Hepatocyte (in vitro differentiated cells): ENCODE data around the gene CLDN8. TPM values are rescaled to one million over a fixed set of nuclear protein-coding genes. Genes with fewer than 3 reads are reported as not detected.

Experiments
- DNase-seq: peaks from one replicate; pipeline ENCODE4 v3.0.0-alpha.2; 2016; ENCODE audit warnings: low spot score
- H2AFZ ChIP-seq: fragments of 200-600 bp; sonication (generic); 2 replicates; pipeline ENCODE4 v1.6.0; 2016; ENCODE audit warnings: antibody characterized with exemption, mild to moderate bottlenecking
- H3K27ac ChIP-seq: fragments of 200-600 bp; sonication (generic); 2 replicates; pipeline ENCODE4 v1.5.1; 2016; ENCODE audit warnings: mild to moderate bottlenecking
- H3K27me3 ChIP-seq: fragments of 200-600 bp; sonication (generic); 2 replicates; pipeline ENCODE4 v1.6.1; 2016
- H3K36me3 ChIP-seq: fragments of 200-600 bp; sonication (generic); replicated peaks from 2 replicates; pipeline ENCODE4 v1.5.1; 2016; ENCODE audit warnings: low read depth; ENCODE audit not compliant: insufficient read depth
- H3K4me1 ChIP-seq: fragments of 200-600 bp; sonication (generic); 2 replicates; pipeline ENCODE4 v1.5.1; 2016; ENCODE audit warnings: mild to moderate bottlenecking, moderate library complexity; ENCODE audit not compliant: insufficient read depth
- H3K4me2 ChIP-seq: fragments of 200-600 bp; sonication (generic); 2 replicates; pipeline ENCODE4 v1.6.0; 2016
- H3K4me3 ChIP-seq: fragments of 200-600 bp; sonication (generic); 2 replicates; pipeline ENCODE4 v1.5.1; 2016; ENCODE audit warnings: mild to moderate bottlenecking
- H3K79me2 ChIP-seq: fragments of 200-600 bp; sonication (generic); 2 replicates; pipeline ENCODE4 v1.6.0; 2017; ENCODE audit warnings: mild to moderate bottlenecking
- H3K9me2 ChIP-seq: fragments of 200-600 bp; sonication (generic); replicated peaks from 2 replicates; pipeline ENCODE4 v1.6.0; 2017; ENCODE audit warnings: mild to moderate bottlenecking; ENCODE audit not compliant: insufficient read depth
- H3K9me3 ChIP-seq: fragments of 200-600 bp; sonication (generic); 2 replicates; pipeline ENCODE4 v1.5.1; 2016; ENCODE audit warnings: low read depth, mild to moderate bottlenecking
- H4K20me1 ChIP-seq: fragments of 200-600 bp; sonication (generic); 2 replicates; pipeline ENCODE4 v1.6.0; 2016; ENCODE audit warnings: mild to moderate bottlenecking; ENCODE audit not compliant: insufficient read depth, poor library complexity, severe bottlenecking
- CTCF ChIP-seq: fragments of 200-600 bp; sonication (generic); IDR thresholded peaks from 2 replicates; pipeline ENCODE4 v1.5.1; 2016; ENCODE audit warnings: antibody characterized with exemption, mild to moderate bottlenecking; ENCODE audit not compliant: poor library complexity
- EZH2 ChIP-seq: fragments of 200-600 bp; sonication (generic); IDR thresholded peaks from 2 replicates; pipeline ENCODE4 v1.6.1; 2016; ENCODE audit warnings: antibody characterized with exemption, mild to moderate bottlenecking, borderline replicate concordance
- EZH2phosphoT487 ChIP-seq: fragments of 200-600 bp; sonication (generic); IDR thresholded peaks from one replicate; pipeline ENCODE4 v1.6.1; 2018; ENCODE audit warnings: antibody characterized with exemption, mild to moderate bottlenecking, low read depth, moderate library complexity; ENCODE audit not compliant: unreplicated experiment, severe bottlenecking
- WGBS: methylation state at CpG from one replicate; pipeline ENCODE4 v1.1.6; 2016; ENCODE audit warnings: low lambda C conversion rate; ENCODE audit errors: missing lambda C conversion rate; 5-methylcytosine and 5-hydroxymethylcytosine counted together
- polyA plus RNA-seq: library from polyadenylated mRNA; unstranded; fragments of >200 nt; fragmentation: Nextera tagmentation; extraction: Ambion mirVana; gene quantifications from 2 replicates; pipeline ENCODE4 v1.2.1, GENCODE V29; 2016
- total RNA-seq: library from RNA; depleted of rRNA; stranded (reverse); fragments of >200 nt; gene quantifications from 2 replicates; pipeline ENCODE4 v1.2.3, GENCODE V29; 2014

Gene CLDN8
- total and polyA plus RNA-seq, 2 experiments from 2014 or later, result 0.44 to 0.67 TPM

DNA sequence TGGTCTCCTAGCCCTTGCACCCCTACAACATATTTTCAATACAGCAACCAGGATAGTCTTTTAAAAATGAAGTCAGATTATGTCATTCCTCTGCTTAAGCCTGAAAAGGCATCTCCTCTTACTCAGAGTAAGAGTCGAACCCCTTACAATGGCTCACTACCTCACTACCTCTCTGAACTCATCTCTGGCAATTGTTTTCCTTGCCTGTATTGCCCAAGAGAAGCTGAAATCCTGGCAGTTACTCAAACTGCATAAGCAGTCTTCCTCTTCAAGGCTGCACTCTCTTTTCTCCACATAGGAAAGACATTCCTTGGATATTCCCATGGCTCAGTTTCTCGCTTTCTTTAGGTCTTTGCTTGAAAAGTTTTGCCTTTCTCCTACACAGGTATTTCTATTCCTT lies 22.7 kb downstream of the CLDN8 start:
- Histone ChIP-seq H2AFZ (no peak overlapping the region), H3K36me3 (no peaks in the 10 kb centered on the region), H3K9me2 (no peaks in the 10 kb centered on the region), H3K4me3 (no peak overlapping the region), H4K20me1 (no peaks in the 10 kb centered on the region), H3K4me2 (no peak overlapping the region), H3K79me2 (no peaks in the 10 kb centered on the region), H3K27me3 (no peaks in the 10 kb centered on the region), H3K4me1 (no peaks in the 10 kb centered on the region), H3K9me3 (no peaks in the 10 kb centered on the region), H3K27ac (no peak overlapping the region)
- DNase-seq, result no peak
- TF ChIP-seq CTCF, result no peak
- no peak for TF ChIP-seq EZH2
- no peak for TF ChIP-seq EZH2phosphoT487
- 94% methylated on average over 2 of the region's 2 CpGs for WGBS

GRCh38 chr21:30190554-30190953 lies 25.3 kb downstream of the CLDN8 start:
- no peaks in the 10 kb centered on the region for H3K4me1 ChIP-seq
- no peak overlapping the region for H2AFZ ChIP-seq
- H3K79me2 ChIP-seq, result no peaks in the 10 kb centered on the region
- no peaks in the 10 kb centered on the region for H3K9me2 ChIP-seq
- no peaks in the 10 kb centered on the region for H3K9me3 ChIP-seq
- DNase-seq, result no peak
- no peaks in the 10 kb centered on the region for H3K27me3 ChIP-seq
- TF ChIP-seq EZH2phosphoT487 (no peak), EZH2 (no peak), CTCF (no peak)
- H3K27ac ChIP-seq, result no peak overlapping the region
- 90% methylated on average over 7 of the region's 7 CpGs for WGBS
- no peaks in the 10 kb centered on the region for H3K36me3 ChIP-seq
- no peak overlapping the region for H3K4me3 ChIP-seq
- H4K20me1 ChIP-seq, result no peaks in the 10 kb centered on the region
- H3K4me2 ChIP-seq, result no peak overlapping the region

DNA sequence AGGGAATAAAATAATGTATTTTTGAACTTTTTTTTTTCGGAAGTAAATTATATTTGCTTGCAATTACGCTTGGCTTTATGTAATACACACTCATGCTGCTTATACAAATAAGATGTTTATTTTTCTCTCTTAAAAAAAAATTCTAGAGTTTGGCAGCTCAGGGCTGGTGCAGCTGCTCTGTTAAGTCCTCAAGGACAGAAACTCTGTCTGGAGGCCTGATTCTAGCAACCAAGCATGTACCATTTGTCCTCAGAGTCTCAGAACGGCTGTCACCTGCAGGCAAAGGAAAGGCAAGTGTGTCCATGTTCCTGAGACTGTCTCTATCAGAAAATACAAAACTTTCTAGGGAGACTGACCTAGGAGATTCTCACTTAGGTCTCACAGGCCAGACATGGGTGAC lies 26.1 kb downstream of the CLDN8 start:
- H3K27me3 ChIP-seq, result no peaks in the 10 kb centered on the region
- no peak overlapping the region for H3K4me3 ChIP-seq
- no peaks in the 10 kb centered on the region for H3K9me3 ChIP-seq
- no peaks in the 10 kb centered on the region for H3K9me2 ChIP-seq
- no peak for TF ChIP-seq EZH2
- H3K79me2 ChIP-seq, result no peaks in the 10 kb centered on the region
- H3K4me2 ChIP-seq, result no peak overlapping the region
- no peaks in the 10 kb centered on the region for H3K4me1 ChIP-seq
- DNase-seq, result no peak
- no peak overlapping the region for H3K27ac ChIP-seq
- H3K36me3 ChIP-seq, result no peaks in the 10 kb centered on the region
- H2AFZ ChIP-seq, result no peak overlapping the region
- H4K20me1 ChIP-seq, result no peaks in the 10 kb centered on the region
- WGBS, result 74% methylated on average over 3 of the region's 3 CpGs

DNA sequence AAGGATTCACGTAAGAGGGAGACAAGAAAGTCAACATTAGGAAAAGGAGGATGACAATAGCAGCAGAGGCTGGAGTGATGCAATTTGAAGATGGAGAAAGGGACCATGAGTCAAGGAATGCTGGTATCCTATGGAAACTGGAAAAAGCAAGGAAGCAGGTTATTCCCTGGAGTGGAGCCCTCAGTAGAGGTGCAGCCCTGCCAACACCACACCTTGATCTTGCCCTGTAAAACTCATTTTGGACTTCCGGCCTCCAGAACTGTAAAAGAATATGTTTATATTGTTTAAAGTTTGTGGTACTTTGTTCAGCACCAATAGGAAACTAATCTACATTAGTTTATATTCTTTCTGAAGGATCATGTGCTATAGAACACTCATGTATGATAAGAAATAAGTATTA lies 29.7 kb downstream of the CLDN8 start:
- 88% methylated on average over 2 of the region's 2 CpGs for WGBS
- H3K9me2 ChIP-seq, result no peaks in the 10 kb centered on the region
- no peaks in the 10 kb centered on the region for H4K20me1 ChIP-seq
- no peaks in the 10 kb centered on the region for H3K27me3 ChIP-seq
- no peak overlapping the region for H3K27ac ChIP-seq
- H3K4me2 ChIP-seq, result no peak overlapping the region
- H3K4me1 ChIP-seq, result no peaks in the 10 kb centered on the region
- H3K9me3 ChIP-seq, result no peaks in the 10 kb centered on the region
- no peak overlapping the region for H3K4me3 ChIP-seq
- no peak for DNase-seq
- no peak overlapping the region for H2AFZ ChIP-seq
- no peaks in the 10 kb centered on the region for H3K36me3 ChIP-seq
- no peak for TF ChIP-seq EZH2phosphoT487
- no peak for TF ChIP-seq EZH2
- no peak for TF ChIP-seq CTCF
- H3K79me2 ChIP-seq, result no peaks in the 10 kb centered on the region
